ENCODE measurements around the gene LST1.
A peak's percentile ranks its signal among the peaks of the same experiment; 100 is the strongest.

Gene LST1

DNA sequence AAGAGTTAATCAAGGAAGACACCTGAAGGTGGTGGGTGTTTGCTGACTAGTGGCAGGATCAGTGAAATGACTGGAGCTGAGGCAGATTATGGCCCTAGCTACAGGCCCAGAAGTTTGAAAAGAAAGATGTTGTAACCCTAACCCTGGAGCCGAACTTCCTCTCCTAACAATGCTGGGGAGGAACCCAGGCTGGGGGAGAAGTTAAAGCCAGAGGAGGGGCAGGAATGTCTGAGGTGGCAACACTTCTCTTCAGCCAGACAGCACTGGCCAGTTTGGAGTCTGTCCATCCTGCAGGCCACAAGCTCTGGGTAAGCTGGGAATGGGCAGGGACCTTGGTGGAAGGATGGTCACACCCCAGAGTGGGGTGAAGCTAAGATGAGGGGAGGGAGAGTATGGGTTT, at the start of gene LST1:
Gene LST1, plus strand, starts transcription at position 270 of the 400 bp plus-strand sequence. CDS start 1,023 bp downstream, outside the sequence.
- DNase-seq (ENCODE audit: low read depth in 3 of 3), result no peak

DNA sequence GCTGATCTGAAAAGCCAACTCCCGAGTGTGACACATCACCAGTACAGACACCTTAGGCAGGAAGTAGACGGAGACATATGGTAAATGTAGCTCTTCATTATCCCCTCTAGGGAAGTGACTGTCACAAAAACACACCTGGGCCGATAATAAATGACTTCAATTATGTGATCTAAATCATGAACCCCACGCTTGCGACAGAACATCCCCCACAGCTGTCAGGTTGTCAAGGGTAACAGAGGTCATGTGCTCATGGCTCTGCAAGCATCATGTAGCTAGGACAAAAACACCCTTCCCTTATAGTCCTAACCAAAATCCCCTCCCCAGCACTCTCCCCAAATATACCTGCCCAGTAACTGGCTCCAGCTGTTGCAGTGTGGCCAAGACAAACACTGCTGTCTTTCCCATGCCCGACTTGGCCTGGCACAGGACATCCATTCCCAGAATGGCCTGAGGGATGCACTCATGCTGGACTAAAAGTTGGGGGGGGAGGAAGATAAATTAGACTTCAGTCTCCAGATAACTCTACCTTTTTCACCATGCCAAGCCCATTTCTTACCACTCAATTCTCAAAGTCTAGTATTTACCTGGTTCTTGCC, 47.2 kb upstream of the LST1 start:
- DNase-seq (ENCODE audit: low read depth in 3 of 3), result no peak

DNA sequence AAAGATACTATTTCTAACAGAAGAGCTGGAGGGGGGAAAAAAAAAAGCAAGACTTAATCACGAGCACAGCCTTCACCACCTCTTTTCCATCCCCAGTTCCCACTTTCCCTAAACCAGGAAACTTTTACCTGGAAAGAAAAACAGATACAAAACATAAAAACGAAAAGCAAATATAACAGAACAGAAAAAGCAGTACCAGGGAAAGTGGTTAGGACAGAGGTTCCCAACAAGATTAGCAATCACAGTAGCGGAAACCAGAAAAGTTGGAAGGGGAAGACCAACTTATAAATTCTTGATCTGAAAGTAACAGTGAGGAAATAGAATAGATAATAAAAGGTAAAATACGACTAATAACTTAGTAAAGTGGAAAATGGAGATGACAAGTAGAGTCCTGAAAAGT, 45.4 kb upstream of the LST1 start:
- DNase-seq (ENCODE audit: low read depth in 3 of 3), result no peak

DNA sequence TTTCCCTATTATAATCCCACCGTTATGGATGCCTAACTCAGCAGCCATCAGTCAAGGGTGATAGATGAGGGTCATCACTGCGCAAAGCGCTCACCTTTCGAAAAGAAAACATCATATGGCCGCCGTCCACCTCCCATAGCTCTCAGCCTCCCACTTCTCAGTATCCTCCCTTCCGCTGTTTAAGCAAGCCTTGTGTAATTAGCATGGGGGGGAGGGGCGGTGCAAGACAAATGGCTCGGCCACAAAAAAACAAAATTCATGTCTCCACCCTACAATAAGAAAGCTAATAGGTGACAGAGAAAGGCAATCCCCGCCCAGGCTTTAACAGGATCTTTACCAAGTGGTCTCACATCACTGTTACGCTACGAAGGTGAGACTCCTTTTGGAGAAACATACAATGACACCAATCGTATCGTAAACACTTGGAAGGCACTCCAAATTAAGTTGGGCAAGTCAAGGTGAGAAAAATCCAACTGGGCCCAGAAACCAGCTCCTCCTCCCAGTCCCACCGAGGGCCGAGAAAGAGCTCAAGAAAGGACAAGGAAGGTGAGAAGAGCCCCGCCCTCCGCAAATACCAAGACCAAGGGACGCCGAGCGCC, 44.9 kb upstream of the LST1 start:
- no peak for DNase-seq (ENCODE audit: low read depth in 3 of 3)

- peak; percentile 68 to 90 (median 80) for DNase-seq (ENCODE audit: low read depth in 3 of 3)
These were observed 44.2 kb upstream of the LST1 start, which contains the start of gene DDX39B for GRCh38 chr6:31541658-31542521. TSS of gene DDX39B (minus strand) at chr6:31542003. CDS start at chr6:31540532, 1,471 bp downstream.

GRCh38 chr6:31543639-31544038, 42.4 kb upstream of the LST1 start:
- DNase-seq (ENCODE audit: low read depth in 3 of 3), result no peak

GRCh38 chr6:31544676-31545075, 41.4 kb upstream of the LST1 start:
- no peak for DNase-seq (ENCODE audit: low read depth in 3 of 3)

DNA sequence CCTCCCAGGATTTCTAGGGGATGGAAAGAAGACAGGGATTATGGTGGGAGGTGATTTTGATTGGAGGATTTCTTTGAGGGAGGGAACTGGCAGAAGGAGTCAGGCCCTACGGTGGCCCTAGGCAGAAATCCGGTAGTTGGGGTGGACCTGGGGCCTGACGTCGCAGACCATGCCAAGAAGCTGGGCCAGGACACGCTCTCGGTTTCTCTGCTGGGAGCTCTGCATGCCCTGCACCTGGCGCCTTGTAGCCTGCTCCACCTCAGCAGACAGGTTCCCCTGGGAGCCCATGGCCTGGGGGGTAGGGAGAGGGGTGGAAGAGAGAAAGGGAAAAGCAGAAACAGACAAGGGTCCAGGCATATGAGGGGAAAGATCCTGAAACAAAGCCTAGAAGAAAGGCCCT, 40.8 kb upstream of the LST1 start:
- DNase-seq (ENCODE audit: low read depth in 3 of 3), result no peak

DNA sequence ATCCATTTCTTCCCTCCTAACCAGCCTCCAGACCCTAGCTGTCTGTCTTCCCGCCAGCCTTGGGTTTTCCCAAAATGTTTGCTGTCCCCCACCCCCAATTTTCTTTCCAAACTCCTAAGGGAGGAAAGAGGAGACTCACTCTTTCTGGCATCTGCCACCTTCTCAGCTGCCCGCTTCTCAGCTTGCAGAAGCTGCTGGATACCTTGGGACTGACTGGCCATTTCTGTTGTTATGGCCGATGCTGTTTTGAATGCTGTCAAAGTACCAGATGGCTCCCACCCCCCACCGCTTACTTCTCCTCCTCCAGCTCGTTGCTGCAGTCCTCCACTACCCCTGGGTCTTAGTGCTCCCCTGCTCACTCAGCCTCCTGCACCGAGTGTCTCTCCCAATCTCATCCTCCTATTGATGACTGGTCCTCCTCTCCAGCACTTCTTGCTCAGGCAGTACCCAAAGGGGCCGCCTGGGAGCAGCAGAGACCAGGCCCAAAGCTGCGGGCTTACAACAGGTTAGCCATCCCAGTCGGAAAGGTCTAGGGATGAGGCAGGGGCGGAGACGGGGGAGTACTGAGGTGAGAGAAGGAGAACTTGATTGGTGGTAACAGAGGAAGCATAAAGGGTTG, 39.6 kb upstream of the LST1 start, which contains the start of gene ATP6V1G2:
Gene ATP6V1G2, minus strand, starts transcription at position 270 of the 619 bp plus-strand sequence. Its CDS starts 49 bp downstream, at position 221.
- DNase-seq (ENCODE audit: low read depth in 3 of 3), result peak; percentile 69 to 74 (median 69)

DNA sequence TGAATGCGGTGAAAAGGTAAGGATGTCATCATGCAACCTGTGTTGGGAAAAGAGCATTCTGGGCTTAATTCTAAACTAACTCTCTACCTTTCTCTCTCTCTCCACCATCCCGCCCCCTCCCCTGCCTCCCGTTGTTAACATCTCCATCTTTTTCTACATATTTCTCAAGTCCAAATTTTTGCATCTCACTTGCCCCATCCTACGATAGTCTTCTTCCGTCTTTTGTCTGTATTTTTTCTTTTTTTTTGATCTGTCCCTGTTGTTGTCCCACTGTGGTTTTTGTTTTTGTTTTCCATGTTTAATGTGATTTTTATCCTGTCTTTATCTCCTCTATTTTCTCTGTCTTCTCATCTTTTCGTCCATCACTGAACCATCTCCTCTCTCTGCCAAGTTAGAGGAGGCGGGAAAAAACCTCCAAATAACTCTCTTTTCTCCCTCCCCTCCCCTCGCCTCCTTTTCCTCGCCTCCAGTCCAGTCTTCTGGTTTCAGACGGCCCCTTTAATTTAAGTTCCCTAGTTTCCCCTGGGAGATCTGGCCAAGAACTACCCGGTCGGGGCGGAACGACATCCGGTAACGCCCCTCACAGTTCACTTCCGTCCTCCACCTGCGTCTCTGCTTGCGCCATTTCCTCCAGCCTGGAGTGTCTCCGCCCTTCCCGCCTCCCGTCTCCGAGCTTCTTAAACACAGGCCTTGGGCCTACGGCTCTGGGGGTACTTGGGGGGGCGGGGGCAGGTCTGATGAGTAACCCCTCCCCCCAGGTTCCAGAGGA, 38.9 kb upstream of the LST1 start, which contains the start of gene NFKBIL1:
Gene NFKBIL1, plus strand, starts transcription at position 651 of the 769 bp plus-strand sequence. Its CDS starts 87 bp downstream, at position 738.
- peak; percentile 72 to 84 (median 80) for DNase-seq (ENCODE audit: low read depth in 3 of 3)

DNA sequence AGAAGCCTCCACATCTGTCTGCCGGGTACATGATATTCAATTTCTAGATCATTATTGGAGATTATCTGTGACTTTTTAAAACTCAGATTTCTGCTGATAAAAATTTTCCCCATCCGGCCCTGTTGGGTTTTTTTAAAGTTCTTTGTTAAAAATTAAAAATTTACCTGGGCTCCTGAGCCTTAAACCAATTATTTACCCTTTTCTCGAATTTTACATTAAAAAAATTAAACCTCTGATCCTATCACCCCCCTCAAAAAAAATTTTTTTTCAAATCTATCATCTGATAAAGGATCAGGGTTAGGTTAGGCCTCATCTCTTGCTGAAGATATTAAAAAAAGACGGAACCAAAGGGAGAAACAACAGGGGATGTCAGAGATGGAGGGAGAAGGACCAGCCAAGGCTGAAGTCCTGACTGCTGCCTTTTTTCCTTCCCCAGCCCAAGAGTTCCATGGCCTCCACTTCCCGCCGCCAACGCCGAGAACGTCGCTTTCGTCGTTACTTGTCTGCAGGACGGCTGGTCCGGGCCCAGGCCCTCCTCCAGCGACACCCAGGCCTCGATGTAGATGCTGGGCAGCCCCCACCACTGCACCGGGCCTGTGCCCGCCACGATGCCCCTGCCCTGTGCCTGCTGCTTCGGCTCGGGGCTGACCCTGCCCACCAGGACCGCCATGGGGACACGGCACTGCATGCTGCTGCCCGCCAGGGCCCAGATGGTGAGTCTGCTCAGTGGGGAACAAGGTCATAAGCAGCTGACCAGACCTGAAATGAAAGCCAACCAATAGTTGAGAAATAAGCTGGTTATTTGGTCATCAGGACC, 38.1 kb upstream of the LST1 start:
- no peak for DNase-seq (ENCODE audit: low read depth in 3 of 3)

GRCh38 chr6:31548544-31548873, 37.6 kb upstream of the LST1 start:
- DNase-seq (ENCODE audit: low read depth in 3 of 3), result no peak

- peak in 1 of 3 experiments; percentile 50 for DNase-seq (ENCODE audit: low read depth in 3 of 3)
These were observed 34.7 kb upstream of the LST1 start for GRCh38 chr6:31551371-31551770.

- DNase-seq (ENCODE audit: low read depth in 3 of 3), result no peak
These were observed 29.8 kb upstream of the LST1 start for GRCh38 chr6:31556307-31556706.

DNA sequence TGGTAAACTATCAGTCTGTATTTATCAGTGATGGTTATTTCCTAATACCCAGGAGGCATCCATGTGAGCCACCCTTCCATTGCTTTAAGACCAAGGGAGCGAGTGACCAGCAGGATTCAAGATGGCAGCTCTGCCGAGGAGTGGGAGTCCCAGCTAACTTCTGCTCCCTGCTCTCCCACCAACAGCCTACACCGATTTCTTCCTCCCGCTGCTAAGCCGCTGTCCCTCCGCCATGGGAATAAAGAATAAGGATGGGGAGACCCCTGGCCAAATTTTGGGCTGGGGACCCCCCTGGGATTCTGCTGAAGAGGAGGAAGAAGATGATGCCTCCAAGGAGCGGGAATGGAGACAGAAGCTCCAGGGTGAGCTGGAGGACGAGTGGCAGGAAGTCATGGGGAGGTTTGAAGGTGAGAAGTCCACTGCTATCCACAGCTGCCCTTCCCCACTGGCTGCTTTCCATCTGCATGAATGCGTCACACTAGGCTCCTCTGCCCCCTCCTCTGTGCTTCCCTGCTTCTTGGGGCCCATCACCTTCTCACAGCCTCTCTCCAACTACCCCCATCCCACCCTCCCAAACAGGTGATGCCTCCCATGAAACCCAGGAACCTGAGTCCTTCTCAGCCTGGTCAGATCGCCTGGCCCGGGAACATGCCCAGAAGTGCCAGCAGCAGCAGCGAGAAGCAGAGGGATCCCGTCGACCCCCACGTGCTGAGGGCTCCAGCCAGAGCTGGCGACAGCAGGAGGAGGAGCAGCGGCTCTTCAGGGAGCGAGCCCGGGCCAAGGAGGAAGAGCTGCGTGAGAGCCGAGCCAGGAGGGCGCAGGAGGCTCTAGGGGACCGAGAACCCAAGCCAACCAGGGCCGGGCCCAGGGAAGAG, 28.4 kb upstream of the LST1 start:
- DNase-seq (ENCODE audit: low read depth in 3 of 3), result no peak

DNA sequence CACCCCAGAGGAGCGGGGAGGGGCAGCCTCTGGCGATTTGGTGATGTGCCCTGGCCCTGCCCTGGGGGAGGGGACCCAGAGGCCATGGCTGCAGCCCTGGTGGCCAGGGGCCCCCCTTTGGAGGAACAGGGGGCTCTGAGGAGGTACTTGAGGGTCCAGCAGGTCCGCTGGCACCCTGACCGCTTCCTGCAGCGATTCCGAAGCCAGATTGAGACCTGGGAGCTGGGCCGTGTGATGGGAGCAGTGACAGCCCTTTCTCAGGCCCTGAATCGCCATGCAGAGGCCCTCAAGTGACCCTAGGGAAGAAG, 27.8 kb upstream of the LST1 start:
- DNase-seq (ENCODE audit: low read depth in 3 of 3), result no peak

- DNase-seq (ENCODE audit: low read depth in 3 of 3), result peak in 1 of 3 experiments; percentile 63
These were observed 27.2 kb upstream of the LST1 start for GRCh38 chr6:31558631-31559500.

GRCh38 chr6:31559606-31559957, 26.5 kb upstream of the LST1 start:
- no peak for DNase-seq (ENCODE audit: low read depth in 3 of 3)
